Measurements from ENCODE around the gene TEDDM1. TPM values are rescaled to one million over a fixed set of nuclear protein-coding genes. Genes with fewer than 3 reads are reported as not detected.

Gene TEDDM1
- polyA plus RNA-seq = not detected in 2 replicates
- polyA minus RNA-seq = not detected in 2 replicates

GRCh38 chr1:182400567-182400966, at the start of gene TEDDM1:
TSS of gene TEDDM1 (minus strand) at chr1:182400667. CDS start at chr1:182400485, 182 bp downstream.
- Histone ChIP-seq H4K20me1 (ENCODE audit: insufficient read depth) (no peaks in the 10 kb centered on the region), H3K27ac (ENCODE audit: low read length) (no peak within 1 kb of the TSS), H3K4me2 (ENCODE audit: low read length) (no peak within 1 kb of the TSS), H3K9me2 (ENCODE audit: insufficient read depth, low read length) (no peaks in the 10 kb centered on the region), H2AFZ (ENCODE audit: low read depth, low read length) (no peak within 1 kb of the TSS), H3K9me3 (ENCODE audit: low read length) (no peaks in the 10 kb centered on the region), H3F3A (ENCODE audit: insufficient read depth, low read length, poor library complexity, severe bottlenecking) (no peaks in the 10 kb centered on the region), H3K36me3 (ENCODE audit: insufficient read depth, low read length) (no peaks in the 10 kb centered on the region), H3K9ac (ENCODE audit: low read length) (no peak within 1 kb of the TSS), H3K4me3 (ENCODE audit: low read length) (no peak within 1 kb of the TSS), H3K79me2 (replicated peaks; ENCODE audit: insufficient read depth, low read length) (no peaks in the 10 kb centered on the region), H3K27me3 (ENCODE audit: insufficient read depth, low read depth, low read length) (no peaks in the 10 kb centered on the region)
- TF ChIP-seq EZH2 (IDR thresholded peaks at IDR 0.05; ENCODE audit: borderline replicate concordance, insufficient read depth, low read length, poor library complexity, severe bottlenecking) = no peak
- TF ChIP-seq TAF1 (IDR thresholded peaks at IDR 0.05; ENCODE audit: low read depth) = no peak
- no peak for TF ChIP-seq POLR2AphosphoS5 (IDR thresholded peaks at IDR 0.05)
- TF ChIP-seq RAD21 (conservative IDR thresholded peaks at IDR 0.05) = no peak
- no peak for TF ChIP-seq EP300 (conservative IDR thresholded peaks at IDR 0.05; ENCODE audit: poor library complexity, severe bottlenecking)
- TF ChIP-seq MXI1 (conservative IDR thresholded peaks at IDR 0.05; ENCODE audit: poor library complexity, severe bottlenecking) = no peak
- no peak for TF ChIP-seq CTCF (IDR thresholded peaks at IDR 0.05; ENCODE audit: poor library complexity, severe bottlenecking)
- no peak for TF ChIP-seq SMC3 (conservative IDR thresholded peaks at IDR 0.05; ENCODE audit: poor library complexity)
- no peak for TF ChIP-seq REST (IDR thresholded peaks at IDR 0.05; ENCODE audit: borderline replicate concordance)

GRCh38 chr1:182450087-182450486, 49.6 kb upstream of the TEDDM1 start, which contains the start of gene RGSL1:
TSS of gene RGSL1 (plus strand) at chr1:182450146. CDS start at chr1:182450166, 20 bp downstream.
- no peaks in the 10 kb centered on the region for H3F3A ChIP-seq (ENCODE audit: insufficient read depth, low read length, poor library complexity, severe bottlenecking)
- no peak for TF ChIP-seq MXI1 (conservative IDR thresholded peaks at IDR 0.05; ENCODE audit: poor library complexity, severe bottlenecking)
- TF ChIP-seq EP300 (conservative IDR thresholded peaks at IDR 0.05; ENCODE audit: poor library complexity, severe bottlenecking) = no peak
- no peak within 1 kb of the TSS for H2AFZ ChIP-seq (ENCODE audit: low read depth, low read length)

More at GRCh38 chr1:182450087-182450486, 49.6 kb upstream of the TEDDM1 start, which contains the start of gene RGSL1:
- H3K36me3 ChIP-seq (ENCODE audit: insufficient read depth, low read length) = no peaks in the 10 kb centered on the region
- H3K9me2 ChIP-seq (ENCODE audit: insufficient read depth, low read length) = no peaks in the 10 kb centered on the region
- H3K4me2 ChIP-seq (ENCODE audit: low read length) = no peak within 1 kb of the TSS
- no peak within 1 kb of the TSS for H3K4me3 ChIP-seq (ENCODE audit: low read length)
- no peaks in the 10 kb centered on the region for H3K9me3 ChIP-seq (ENCODE audit: low read length)
- no peaks in the 10 kb centered on the region for H3K79me2 ChIP-seq (replicated peaks; ENCODE audit: insufficient read depth, low read length)
- no peaks in the 10 kb centered on the region for H3K27me3 ChIP-seq (ENCODE audit: insufficient read depth, low read depth, low read length)
- no peak within 1 kb of the TSS for H3K9ac ChIP-seq (ENCODE audit: low read length)
- no peak within 1 kb of the TSS for H3K27ac ChIP-seq (ENCODE audit: low read length)
- no peaks in the 10 kb centered on the region for H4K20me1 ChIP-seq (ENCODE audit: insufficient read depth)
